HK-2 (cell line): Measurements from ENCODE around the gene OR4L1.
"Not testable (repeated sequence)": the region's sequence is repeated elsewhere in the genome, so short reads cannot be mapped to it uniquely, and the experiment has no call there.

Experiments used
- DNase-seq: peaks from one replicate; pipeline ENCODE4 v3.0.0-alpha.2; 2018; ENCODE audit not compliant: unreplicated experiment

OR4L1 gene, protein sequence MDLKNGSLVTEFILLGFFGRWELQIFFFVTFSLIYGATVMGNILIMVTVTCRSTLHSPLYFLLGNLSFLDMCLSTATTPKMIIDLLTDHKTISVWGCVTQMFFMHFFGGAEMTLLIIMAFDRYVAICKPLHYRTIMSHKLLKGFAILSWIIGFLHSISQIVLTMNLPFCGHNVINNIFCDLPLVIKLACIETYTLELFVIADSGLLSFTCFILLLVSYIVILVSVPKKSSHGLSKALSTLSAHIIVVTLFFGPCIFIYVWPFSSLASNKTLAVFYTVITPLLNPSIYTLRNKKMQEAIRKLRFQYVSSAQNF

GRCh38 chr14:20059745-20060144 lies at the start of gene OR4L1:
OR4L1 (plus strand) TSS chr14:20060045; CDS start chr14:20060045, 0 bp downstream.
- no peak for DNase-seq

DNA sequence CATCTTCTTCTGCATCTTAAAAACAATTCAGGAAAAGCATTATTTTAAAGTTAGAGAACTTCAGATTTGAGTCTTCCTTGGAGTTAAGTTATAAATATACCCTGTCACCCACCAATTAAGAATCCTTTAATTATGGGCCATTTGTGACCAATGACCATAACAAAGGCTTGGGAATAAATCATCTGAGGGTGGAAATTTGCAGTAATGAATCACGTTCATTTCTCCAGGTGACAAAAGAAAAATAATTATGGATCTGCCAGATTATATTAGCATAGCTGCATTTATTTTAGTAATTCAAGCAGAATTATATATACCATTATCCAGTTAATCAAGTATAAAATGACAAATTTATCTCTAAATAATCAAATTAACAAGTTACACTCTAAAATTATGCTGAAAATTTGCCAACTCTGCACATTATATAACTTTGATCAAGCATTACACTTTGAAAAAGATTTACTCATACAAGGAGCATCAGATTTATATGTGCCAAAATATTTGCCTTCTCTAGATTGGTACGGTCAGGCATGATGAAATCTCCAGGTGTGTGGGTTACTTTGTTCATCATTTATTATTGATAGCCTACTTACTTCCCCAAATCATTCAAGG lies 40.5 kb upstream of the OR4L1 start, which contains the start of gene OR4K14:
TSS of gene OR4K14 (minus strand) at position 51 of the 609 bp plus-strand sequence. CDS start 4,114 bp downstream, outside the sequence.
- DNase-seq: no peak

DNA sequence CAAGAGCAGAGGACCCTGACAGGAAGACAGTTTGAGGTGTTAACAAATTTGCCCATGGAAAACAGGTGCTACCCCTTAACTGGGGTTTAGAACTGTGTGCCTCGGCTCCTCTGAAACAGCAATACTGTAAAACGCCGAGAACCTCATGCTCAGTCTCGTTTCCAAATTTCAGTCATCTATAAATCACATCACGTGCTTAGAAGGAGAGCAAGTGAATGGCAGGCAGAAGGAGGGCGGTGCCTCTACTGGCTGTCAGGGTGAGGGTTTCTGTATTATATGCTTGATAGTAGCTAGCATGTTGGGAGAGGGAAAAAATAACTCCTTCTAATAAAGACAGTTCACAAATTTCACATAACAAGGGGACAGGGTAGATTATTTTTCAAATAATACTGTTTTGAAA lies 28.8 kb upstream of the OR4L1 start:
- DNase-seq: no peak

- DNase-seq: no peak
Measured at GRCh38 chr14:20035449-20035848, 24.4 kb upstream of the OR4L1 start.

DNA sequence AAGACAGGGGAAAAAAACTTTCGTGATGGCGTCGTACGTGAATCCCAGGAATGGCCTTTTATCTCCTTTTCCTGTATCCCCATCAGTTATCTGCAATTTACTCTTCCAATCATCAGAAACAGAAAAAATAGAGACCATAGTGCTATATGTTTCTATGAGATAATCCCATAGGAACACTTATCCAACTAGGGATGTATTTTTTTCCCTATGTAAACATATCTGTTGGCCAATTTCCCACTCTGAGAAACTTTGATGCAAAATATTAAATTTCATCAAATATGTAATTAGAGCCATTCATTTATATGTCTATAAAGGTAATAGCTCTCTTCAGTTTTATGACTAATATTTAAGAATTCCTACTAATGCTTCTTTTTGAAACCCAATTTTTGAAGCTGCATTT lies 23.9 kb upstream of the OR4L1 start, which contains the start of gene OR4K13:
TSS of gene OR4K13 (minus strand) at position 101 of the 400 bp plus-strand sequence. CDS start 1,280 bp downstream, outside the sequence.
- DNase-seq: no peak

DNA sequence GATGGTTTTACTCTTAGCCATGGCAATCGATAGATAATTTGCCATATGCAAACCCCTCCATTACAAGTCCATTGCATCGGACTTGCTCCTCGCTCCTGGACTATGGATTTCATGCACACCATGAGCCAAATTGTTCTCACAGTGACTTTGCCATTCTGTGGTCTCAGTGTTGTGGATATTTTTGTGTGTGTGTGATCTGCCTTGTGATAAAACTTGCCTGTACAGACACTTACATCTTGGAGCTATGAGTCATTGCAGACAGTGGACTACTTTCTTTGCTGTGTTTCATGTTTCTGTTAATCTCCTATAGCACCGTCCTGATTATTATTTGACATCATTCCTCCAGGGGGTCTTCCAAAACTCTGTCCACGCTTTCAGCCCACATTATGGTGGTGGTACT lies 15.6 kb upstream of the OR4L1 start:
- DNase-seq: no peak

- no peak for DNase-seq
Measured at GRCh38 chr14:20048202-20048601, 11.6 kb upstream of the OR4L1 start.

GRCh38 chr14:20092050-20092449 lies 32.2 kb downstream of the OR4L1 start:
- DNase-seq: no peak

GRCh38 chr14:20093442-20093841 lies 33.6 kb downstream of the OR4L1 start:
- no peak for DNase-seq

DNA sequence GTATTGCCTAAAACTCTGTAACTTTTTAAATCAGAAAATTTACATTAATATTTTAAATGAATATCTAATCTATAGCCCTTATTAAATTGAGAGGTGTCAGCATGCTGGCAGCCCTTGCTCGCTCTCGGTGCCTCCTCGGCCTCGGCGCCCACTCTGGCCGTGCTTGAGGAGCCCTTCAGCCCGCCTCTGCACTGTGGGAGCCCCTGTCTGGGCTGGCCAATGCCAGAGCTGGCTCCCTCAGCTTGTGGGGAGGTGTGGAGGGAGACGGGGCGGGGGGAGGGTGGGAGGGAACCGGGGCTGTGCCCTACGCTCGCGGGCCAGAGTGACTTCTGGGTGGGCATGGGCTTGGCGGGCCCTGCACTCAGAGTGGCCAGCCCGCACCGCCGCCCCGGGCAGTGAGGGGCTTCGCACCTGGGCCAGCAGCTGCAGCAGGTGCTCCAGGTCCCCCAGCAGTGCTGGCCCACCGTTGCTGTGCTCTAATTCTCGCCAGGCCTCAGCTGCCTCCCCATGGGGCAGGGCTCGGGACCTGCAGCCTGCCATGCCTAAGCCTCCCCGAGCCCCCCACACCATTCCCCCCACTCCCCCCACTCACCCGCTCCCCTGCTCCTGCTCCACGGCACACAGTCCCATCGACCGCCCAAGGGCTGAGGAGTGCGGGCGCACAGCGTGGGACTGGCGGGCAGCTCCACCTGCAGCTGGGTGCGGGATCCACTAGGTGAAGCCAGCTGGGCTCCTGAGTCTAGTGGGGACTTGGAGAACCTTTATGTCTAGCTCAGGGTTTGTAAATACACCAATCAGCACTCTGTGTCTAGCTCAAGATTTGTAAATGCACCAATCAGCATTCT lies 39.3 kb downstream of the OR4L1 start:
- not testable (repeated sequence) for DNase-seq

GRCh38 chr14:20110438-20110837 lies 50.6 kb downstream of the OR4L1 start, which contains the start of gene OR4K17:
OR4K17 (plus strand) TSS chr14:20110739; CDS start chr14:20117500, 6,761 bp downstream.
- no peak for DNase-seq
